ENCODE measurements around the gene SUGCT. TPM values are rescaled to one million over a fixed set of nuclear protein-coding genes. Genes with fewer than 3 reads are reported as not detected.

SUGCT gene
- total RNA-seq, 4 donors from 2014 or later, result 7.8 to 15.0 (median 12.8) TPM

DNA sequence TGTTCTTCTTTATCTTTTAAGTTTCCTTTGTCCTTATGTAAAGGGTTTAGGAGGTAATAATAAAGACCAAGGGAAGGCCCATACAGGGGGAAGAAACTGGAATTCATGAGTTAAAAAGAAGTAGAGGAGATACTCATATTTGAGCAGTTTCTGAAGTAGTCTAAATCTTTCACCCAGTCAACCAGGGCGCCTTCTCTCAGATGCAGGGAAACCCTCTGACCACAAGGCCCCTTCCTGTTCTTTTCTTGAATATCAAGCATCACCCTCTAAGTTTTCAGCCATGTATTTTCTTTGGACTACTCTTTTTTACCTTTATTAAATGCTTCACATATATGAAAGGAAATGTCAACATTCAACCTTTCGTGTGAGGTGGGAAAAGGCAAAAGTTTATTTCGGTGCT is 630.8 kb downstream of the SUGCT start:
- H3K27me3 ChIP-seq, result no peaks in the 10 kb centered on the region
- no peaks in the 10 kb centered on the region for H3K36me3 ChIP-seq
- peaks cover 7 to 51% (median 43%) of the 10 kb centered on the region in 4 donors for H3K4me1 ChIP-seq
- H3K27ac ChIP-seq (replicated peaks in 1 of 4), result peak overlapping the region in 2 of 4 donors; percentile 76 to 78
- H3K9me3 ChIP-seq, result no peaks in the 10 kb centered on the region
- intact Hi-C loops (cut with DNase I), result loop anchor here (10.0 kb wide), 1 partner anchor 531 kb away; no protein-coding TSS in a partner anchor
- DNase-seq (ENCODE audit: extremely low spot score), result no peak
- no peak overlapping the region for H3K4me3 ChIP-seq
- TF ChIP-seq, protein P1, sequence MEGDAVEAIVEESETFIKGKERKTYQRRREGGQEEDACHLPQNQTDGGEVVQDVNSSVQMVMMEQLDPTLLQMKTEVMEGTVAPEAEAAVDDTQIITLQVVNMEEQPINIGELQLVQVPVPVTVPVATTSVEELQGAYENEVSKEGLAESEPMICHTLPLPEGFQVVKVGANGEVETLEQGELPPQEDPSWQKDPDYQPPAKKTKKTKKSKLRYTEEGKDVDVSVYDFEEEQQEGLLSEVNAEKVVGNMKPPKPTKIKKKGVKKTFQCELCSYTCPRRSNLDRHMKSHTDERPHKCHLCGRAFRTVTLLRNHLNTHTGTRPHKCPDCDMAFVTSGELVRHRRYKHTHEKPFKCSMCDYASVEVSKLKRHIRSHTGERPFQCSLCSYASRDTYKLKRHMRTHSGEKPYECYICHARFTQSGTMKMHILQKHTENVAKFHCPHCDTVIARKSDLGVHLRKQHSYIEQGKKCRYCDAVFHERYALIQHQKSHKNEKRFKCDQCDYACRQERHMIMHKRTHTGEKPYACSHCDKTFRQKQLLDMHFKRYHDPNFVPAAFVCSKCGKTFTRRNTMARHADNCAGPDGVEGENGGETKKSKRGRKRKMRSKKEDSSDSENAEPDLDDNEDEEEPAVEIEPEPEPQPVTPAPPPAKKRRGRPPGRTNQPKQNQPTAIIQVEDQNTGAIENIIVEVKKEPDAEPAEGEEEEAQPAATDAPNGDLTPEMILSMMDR (IDR thresholded peaks at IDR 0.05), result no peak
- TF ChIP-seq POLR2A (IDR thresholded peaks at IDR 0.05; ENCODE audit: low read depth) (no peak), POLR2AphosphoS5 (IDR thresholded peaks at IDR 0.05) (no peak)
- 74% methylated on average over 3 of the region's 3 CpGs for WGBS

DNA sequence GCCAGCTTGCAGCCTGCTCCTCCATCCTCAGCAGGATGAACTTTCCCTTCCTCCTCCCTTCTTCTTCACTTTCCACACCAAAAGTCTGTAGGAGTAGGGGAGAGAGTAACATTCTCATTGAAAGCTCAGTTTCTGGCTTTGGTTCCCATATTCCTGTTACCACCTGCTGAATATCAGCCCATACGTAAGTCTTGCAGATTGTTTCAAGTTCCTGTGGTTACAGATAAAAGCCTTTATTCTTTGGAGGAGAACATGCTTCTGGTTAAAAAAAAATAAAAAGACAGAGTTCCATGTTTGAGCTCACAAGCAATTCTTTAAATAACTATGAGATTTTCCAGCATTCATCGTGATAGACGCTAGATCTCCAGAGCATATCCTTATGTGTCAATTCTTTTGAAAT is 637.3 kb downstream of the SUGCT start:
- Histone ChIP-seq H3K36me3 (no peaks in the 10 kb centered on the region), H3K9me3 (no peaks in the 10 kb centered on the region), H3K4me3 (no peak overlapping the region), H3K4me1 (peaks cover 0 to 24% (median 12%) of the 10 kb centered on the region in 4 donors), H3K27me3 (no peaks in the 10 kb centered on the region), H3K27ac (replicated peaks in 1 of 4) (peak overlapping the region in 1 of 4 donors; percentile 32)
- no peak for DNase-seq (ENCODE audit: extremely low spot score)
- 89% methylated on average over 3 of the region's 3 CpGs for WGBS
- intact Hi-C loops (cut with DNase I), result no loop called here
- TF ChIP-seq POLR2A (IDR thresholded peaks at IDR 0.05; ENCODE audit: low read depth), result no peak
- no peak for TF ChIP-seq POLR2AphosphoS5 (IDR thresholded peaks at IDR 0.05)
- TF ChIP-seq EP300 (IDR thresholded peaks at IDR 0.05), result no peak
- TF ChIP-seq, protein P1 (IDR thresholded peaks at IDR 0.05), result no peak

DNA sequence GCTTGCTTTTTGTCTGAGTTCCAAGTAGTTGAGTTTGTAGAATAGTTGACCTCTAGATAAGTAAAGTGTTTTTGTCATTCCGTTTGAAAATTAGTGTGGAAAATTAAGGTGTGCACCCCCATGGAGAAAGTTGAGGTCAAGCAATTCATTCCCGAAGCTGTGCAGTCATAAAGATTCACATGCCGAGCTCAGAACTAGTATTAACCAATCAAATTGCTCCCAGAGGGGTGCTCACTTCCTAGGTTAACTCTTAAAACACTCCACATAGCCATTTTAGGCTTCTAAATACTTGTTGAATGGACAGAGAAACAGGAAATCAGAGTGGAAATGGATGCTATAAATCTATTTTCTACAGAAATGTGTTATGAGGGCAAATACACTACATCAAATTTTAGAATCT is 638.9 kb downstream of the SUGCT start:
- Histone ChIP-seq H3K27me3 (no peaks in the 10 kb centered on the region), H3K4me1 (peaks cover 0 to 37% (median 23%) of the 10 kb centered on the region in 4 donors), H3K36me3 (no peaks in the 10 kb centered on the region), H3K27ac (replicated peaks in 1 of 4) (peak overlapping the region in 1 of 4 donors; percentile 33), H3K4me3 (no peak overlapping the region), H3K9me3 (no peaks in the 10 kb centered on the region)
- no peak for DNase-seq (ENCODE audit: extremely low spot score)
- TF ChIP-seq POLR2A (IDR thresholded peaks at IDR 0.05; ENCODE audit: low read depth) (no peak), POLR2AphosphoS5 (IDR thresholded peaks at IDR 0.05) (no peak), EP300 (IDR thresholded peaks at IDR 0.05) (no peak)
- TF ChIP-seq, protein P1 (IDR thresholded peaks at IDR 0.05), result no peak
- intact Hi-C loops (cut with DNase I), result no loop called here
- WGBS, result 64% methylated on average over 3 of the region's 3 CpGs

DNA sequence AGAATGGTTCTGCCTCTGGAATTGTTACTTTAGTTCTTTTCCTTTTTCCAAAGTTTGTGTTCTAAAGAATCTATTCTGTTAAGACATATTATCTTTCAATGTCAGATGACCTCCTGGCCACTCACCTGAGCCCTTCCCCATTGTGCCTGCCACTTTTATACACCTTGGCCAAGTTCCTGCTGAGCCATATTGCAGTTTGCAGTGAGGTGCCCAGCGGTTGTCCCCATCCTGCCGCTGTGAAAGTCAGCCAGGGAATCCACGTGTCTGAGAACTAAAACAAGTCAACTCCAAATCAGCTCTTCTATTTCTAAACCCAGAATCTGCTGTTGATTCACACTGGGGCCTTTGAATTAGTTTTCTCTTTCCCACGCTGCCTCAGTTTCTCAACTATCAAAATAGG is 641.1 kb downstream of the SUGCT start:
- no peaks in the 10 kb centered on the region for H3K36me3 ChIP-seq
- peak overlapping the region; percentile 25 to 37 (median 36) for H3K27ac ChIP-seq (replicated peaks in 1 of 4)
- TF ChIP-seq EP300 (IDR thresholded peaks at IDR 0.05), result no peak
- TF ChIP-seq, protein P1 (IDR thresholded peaks at IDR 0.05), result no peak
- TF ChIP-seq POLR2AphosphoS5 (IDR thresholded peaks at IDR 0.05), result no peak
- TF ChIP-seq POLR2A (IDR thresholded peaks at IDR 0.05; ENCODE audit: low read depth), result no peak
- 96% methylated on average over 4 of the region's 4 CpGs for WGBS
- no peaks in the 10 kb centered on the region for H3K27me3 ChIP-seq
- no peak overlapping the region for H3K4me3 ChIP-seq
- peaks cover 6 to 59% (median 45%) of the 10 kb centered on the region in 4 donors for H3K4me1 ChIP-seq
- H3K9me3 ChIP-seq, result no peaks in the 10 kb centered on the region
- no peak for DNase-seq (ENCODE audit: extremely low spot score)
- intact Hi-C loops (cut with DNase I), result no loop called here

DNA sequence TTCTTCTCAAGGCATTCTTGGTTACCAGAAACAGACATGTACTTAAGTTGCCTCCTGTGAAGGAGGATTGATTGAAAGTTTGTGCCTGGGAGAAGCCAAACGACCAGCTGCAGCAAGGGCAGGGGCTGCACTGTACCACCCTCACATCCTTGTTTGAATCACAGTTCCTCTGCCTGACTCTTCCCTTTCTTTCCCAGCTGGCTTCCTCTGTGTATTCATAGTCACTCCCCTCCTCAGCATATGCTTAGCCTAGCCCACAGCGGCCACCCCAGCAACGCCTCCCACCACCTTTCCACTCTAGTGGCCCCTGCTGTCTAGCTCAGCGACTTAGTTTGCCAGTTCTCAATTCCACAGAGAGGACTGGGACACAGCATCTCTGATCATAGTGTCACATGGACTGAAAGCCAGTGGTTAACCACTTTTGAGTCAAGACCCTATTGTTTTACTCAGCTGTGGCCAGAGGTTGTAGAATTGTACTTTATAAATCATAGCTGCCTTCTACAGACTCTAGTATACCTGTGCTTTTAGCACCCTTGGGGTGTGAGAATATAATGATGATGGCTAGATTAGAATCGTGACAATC is 643.0 kb downstream of the SUGCT start:
- H3K4me1 ChIP-seq, result peaks cover 14 to 79% (median 62%) of the 10 kb centered on the region in 4 donors
- WGBS, result 90% methylated on average over 5 of the region's 5 CpGs
- no peak overlapping the region for H3K4me3 ChIP-seq
- no peaks in the 10 kb centered on the region for H3K27me3 ChIP-seq
- TF ChIP-seq POLR2A (IDR thresholded peaks at IDR 0.05; ENCODE audit: low read depth) (no peak), EP300 (IDR thresholded peaks at IDR 0.05) (no peak), POLR2AphosphoS5 (IDR thresholded peaks at IDR 0.05) (no peak)
- TF ChIP-seq, protein P1 (IDR thresholded peaks at IDR 0.05), result no peak
- no peak for DNase-seq (ENCODE audit: extremely low spot score)
- H3K27ac ChIP-seq (replicated peaks in 1 of 4), result peak overlapping the region; percentile 22 to 69 (median 46)
- intact Hi-C loops (cut with DNase I), result no loop called here
- H3K9me3 ChIP-seq, result no peaks in the 10 kb centered on the region
- H3K36me3 ChIP-seq, result no peaks in the 10 kb centered on the region

All from esophagus muscularis mucosa (tissue), 4 donors.